NCI-H748 treated with DMSO at 0.1 percent for 48 hours (cell line): Measurements from ENCODE around the gene NFASC.

Experiments used
- DNase-seq: peaks from one replicate; lab custom pipeline; 2025; lab: John Stamatoyannopoulos, UW

NFASC gene

DNA sequence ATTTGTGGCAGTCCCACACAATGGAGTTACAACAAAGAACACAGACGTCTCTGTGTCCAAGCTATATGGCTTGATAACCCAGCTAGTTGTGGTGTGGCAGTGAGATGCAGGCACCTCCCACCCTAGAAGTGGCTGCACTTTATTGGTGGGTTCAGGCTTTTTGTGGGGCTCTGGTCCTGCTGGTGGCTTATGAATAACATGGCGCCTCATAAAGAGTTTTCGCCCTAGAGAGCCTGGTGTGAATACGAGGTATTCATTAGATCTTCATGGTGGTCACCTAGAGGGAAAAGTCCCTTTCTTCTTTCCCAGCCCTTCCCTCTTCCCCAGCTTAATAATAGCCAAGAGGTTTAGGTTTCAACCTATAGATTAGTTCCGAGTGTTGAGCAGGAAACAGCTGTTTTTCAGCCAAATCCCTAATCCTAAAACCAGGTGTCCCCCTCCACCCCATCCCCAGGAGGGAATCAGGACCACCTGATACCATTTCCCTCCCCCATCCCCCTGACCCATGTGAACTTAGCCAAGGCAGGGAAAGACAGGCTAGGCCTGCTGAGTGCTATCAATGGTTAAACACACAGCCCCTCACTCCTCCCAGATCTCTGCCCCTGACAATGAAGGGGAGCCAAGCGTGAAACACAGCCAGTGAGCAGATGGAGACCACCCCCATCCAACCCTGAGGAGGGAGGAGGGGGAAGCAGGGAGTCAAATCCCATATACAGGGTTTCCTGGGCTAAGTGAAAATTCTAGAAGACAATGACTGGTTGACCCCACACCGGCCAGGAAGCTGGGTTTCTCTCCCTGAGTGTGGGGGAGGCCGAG, 58.2 kb downstream of the NFASC start:
- no peak for DNase-seq

- no peak for DNase-seq
Observed at GRCh38 chr1:204929487-204930154, 59.0 kb downstream of the NFASC start.

DNA sequence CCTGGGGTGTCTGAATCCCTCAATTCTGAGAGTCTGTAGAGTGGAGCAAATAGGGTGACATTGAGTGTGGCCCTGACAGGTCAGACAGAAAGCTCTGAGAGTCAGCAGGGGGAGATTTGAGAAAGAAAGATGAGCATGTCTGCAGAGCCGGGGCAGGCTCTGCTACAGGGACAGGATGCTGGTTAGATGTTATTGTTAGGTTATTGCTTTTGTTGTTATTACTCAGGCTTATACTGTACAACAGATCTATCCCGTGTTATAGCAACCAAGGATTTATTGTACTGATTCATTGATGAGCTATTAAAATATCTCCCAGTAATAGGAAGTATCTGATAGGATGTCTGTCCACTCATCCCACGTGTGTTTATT, 59.5 kb downstream of the NFASC start:
- DNase-seq = no peak

DNA sequence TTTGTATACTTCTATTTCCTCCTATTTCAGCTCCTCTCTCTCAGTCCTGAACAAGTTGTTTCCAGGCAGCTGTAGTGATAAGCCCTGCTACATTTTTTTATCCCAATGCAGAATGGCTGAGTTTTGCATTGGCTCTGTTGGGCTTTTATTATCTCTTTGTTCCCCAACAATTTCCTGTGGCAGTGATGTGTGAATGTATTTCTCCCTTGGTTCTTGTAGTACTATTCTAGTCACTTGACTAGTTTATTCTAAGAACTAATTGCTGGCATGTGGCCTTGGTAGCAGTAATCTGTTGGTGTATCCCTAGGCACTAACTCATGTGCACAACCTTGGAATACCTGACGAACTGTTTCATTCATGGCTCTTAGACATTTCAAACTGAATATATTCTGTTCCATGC, 60.7 kb downstream of the NFASC start:
- no peak for DNase-seq

- no peak for DNase-seq
Observed at GRCh38 chr1:204931768-204932572, 61.3 kb downstream of the NFASC start.

DNA sequence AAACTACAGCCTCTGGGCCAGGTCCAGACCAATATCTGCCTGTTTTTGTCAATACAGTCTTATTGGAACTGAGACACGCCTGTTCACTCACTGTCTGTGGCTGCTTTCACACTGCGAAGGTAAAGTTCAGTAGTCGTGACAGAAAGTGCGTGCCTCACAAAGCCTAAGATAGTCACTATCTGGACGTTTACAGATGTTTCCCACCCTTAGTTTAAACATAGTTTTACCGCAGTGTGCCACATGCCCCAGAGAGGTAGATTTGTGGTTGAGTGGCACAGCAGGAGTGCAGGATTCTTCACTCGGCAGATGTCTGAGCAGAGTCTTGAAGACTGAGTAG, 61.9 kb downstream of the NFASC start:
- DNase-seq = no peak

DNA sequence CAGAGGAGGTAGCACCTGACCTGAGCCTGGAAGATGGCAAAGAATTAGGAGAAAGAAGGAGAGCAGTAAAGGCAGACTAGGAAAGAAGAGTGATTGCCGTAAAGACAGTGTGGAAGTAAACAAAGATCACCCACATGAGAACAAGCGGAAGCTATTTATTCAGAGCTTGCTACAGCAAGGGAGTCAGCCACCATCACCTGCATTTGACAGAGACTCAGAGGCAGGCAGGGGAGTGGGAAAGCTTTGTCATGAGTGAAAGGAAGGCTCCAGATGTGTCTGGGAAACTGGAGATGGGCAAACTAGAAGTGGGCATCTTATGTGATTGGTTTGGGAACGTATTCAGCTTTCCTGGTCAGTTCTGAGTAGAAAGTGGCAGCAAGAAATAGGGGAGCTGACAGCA, 64.5 kb downstream of the NFASC start:
- no peak for DNase-seq

DNA sequence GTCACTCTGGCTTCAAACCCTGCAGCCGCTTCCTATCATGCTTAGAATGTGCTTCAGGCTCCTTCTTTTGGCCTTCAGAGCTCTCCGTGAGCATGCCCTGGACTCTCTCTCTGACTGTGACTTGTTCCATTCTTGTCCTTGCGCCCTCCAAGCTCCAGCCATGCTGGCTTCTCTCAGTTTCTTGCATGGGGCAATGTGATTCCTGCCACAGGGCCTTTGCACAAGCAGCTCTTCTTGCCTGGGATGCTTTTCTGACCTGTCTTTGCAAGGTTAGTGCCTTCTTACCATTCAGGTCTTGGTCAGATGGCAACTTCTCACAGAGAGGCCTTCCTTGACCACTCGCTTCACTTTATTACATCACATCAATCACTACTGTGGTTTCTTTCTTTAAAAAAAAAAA, 66.1 kb downstream of the NFASC start:
- DNase-seq = no peak

GRCh38 chr1:204937901-204938300, 67.2 kb downstream of the NFASC start:
- no peak for DNase-seq

- DNase-seq = no peak
Observed at GRCh38 chr1:204940591-204940990, 69.9 kb downstream of the NFASC start.

DNA sequence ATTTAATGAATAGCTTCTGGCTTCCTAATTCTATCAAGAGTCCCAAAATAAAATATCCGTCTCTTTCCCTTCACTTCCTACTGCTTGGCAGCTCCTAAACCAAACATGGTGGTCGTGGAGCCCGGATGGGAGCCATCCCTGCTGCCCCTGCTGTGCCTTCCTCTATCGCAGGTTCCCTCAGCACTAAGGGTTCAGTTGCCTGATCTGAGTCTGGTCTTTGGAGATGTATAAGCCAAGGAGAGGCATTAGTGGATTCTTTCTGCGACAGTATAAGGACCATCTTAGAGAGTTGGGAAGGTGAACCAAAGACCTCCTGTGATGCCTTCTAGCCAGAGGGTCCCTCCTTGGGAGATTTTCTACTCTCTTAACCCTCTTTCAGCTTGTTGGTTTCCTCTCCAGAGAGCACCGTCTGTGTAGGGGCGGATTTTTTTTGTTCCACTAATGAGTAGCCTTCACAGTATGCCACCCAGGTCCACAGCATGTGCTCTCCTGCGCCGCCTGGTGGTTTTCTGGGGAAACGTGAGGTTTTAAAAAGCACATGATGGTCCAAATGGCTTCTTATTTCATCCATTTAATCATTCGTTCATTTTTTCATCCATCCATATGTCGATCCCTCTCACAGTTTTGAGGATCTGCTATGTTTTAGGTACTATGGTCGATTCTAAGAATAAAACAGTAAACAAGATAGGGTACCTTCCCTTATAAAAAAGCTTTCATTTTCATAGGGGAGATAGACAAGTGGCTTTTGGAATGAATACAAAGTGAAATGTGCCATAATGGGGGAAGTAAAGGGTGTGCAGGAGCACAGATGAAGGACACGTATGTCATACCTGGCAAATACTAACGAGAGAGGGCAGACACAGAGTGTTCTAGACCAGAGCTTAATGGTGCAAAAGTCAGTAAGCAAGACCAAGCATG, 71.0 kb downstream of the NFASC start:
- DNase-seq = peak; percentile 26

GRCh38 chr1:204943495-204943894, 72.8 kb downstream of the NFASC start:
- DNase-seq = no peak

- no peak for DNase-seq
Observed at GRCh38 chr1:204944662-204945061, 74.0 kb downstream of the NFASC start.

GRCh38 chr1:204945565-204945977, 74.9 kb downstream of the NFASC start:
- DNase-seq = no peak

DNA sequence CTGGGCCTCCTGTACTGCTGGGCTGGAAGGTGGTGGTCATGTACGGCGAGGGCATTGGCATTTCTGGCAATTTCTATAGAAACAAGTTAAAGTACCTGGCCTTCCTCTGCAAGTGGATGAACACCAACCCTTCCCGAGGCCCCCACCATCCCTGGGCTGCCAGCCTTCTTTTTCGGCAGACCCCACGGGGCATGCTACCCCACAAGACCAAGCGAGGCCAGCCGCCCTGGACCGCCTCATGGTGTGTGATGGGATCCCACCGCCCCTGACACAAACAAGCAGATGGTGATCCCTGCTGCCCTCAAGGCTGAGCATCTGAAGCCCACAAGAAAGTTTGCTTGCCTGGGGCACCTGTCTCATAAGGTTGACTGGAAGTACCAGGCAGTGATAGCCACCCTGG, 76.0 kb downstream of the NFASC start:
- no peak for DNase-seq

DNA sequence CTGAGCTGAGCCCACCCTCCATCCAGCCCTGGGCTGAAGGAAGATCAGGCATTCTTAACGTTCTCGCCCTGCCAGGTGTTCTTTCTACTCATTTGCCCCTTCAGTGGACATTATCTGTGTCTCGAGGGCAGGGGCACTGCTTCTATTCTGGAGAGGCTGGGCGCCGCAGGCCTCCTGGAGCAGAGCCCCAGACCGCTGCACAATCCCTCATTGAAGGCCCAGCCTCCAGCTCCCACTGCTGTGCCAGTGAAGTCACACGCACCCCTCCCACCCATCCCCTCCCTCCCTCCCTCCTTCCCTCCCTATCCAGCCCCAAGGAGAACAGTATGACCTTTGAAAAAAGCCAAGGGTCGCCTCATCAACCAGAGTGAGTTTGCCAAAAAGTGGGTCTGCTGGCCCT, 76.7 kb downstream of the NFASC start:
- no peak for DNase-seq

- DNase-seq = no peak
Observed at GRCh38 chr1:204947747-204948146, 77.1 kb downstream of the NFASC start.

DNA sequence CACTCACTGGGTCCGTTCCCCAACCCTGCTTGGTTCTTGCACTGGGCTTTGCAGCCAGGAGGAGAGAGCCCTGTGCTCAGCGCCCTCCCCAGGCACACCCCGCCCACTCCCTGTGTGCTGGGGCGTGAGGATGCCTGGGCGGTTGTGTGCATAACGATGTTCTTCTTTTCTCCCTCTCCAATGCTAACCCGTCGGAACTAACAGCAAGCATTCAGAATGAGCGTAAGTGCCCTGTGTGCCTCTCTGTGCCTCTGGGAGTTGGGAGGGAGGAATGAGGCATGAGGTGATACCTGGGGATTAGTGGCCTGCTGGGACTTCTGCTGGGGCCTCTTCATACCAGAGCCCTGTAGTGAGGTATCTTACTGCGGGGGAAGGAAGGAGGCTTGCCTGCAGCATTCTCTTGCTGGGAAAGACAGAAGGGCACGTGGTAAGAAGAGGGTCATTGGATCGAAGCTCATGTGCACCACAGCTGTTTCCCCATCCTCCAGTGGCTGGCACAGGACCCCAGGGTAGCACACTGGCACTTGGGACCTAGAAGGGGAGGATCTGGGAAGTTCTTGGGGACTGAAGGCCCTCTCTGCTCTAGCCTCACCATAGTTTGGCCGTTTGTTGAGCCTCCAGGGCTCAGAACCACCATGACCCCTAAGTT, 79.8 kb downstream of the NFASC start:
- DNase-seq = no peak

DNA sequence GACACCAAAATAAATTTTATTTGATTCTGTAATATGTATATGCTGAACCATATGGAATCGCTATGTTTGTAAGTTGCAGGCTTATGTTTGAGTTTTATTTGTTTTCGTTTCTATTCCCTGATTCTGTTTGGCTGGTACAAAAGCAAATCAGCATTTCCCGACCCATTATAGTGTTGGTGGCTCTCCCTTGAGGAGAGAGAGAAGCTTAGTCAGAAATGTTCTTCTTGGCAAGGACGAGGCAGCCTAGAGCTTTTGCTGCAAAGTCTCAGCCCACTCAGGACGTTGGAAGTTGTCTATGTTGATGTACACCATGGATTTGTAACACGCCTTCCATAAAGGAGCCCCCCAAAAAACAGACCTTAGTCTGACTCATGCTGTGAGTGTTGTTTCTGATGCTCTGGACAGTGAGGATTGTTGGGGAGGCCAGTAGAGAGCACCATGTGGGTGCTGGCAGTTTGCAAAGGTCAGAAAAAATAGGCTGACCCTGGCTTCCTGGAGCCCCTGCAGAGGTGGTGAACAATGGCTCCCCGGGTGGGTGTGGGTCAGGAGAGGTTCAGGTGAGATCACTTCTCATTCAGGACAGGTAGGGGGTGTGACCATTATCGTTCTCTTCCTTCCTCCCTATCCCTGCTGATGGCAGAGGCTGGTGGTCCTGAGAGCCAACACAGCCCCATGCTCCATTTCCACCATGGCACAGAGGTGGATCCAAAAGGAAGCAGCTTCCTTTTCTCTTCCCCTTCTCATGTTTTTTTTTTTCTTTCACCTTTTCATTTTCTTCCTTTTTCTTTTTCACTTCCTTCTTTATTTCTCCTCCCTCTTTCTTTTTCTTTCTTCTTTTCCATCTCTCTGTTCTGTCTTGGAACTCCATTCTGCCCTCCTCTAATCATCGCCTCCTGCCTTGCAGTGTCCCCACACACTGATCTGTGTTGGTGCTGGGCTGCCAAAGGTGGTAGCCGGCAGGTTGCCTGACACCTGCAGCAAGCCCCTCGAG, 88.0 kb downstream of the NFASC start:
- DNase-seq = no peak

DNA sequence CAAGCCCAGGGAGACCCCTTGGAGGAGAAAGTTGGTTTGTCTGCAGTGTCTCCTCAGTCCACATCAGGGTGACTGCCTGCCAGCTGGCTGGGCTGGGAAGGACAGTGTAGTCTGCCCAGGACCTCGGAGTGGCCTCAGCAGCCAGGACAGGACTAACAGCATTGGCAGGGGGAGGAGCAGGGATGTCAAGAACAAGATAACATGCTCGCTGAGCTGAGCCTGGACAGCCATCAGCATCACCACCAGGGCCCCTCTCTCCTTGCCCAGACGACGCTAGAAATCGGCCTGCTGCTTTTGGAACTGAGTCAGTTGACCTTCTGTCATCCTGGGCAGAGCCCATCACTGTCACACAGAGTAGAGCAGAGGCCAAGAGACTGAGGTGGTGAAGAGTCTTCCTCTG, 88.7 kb downstream of the NFASC start:
- DNase-seq = no peak
